Measurements from ENCODE around the gene MEG3.

DNA sequence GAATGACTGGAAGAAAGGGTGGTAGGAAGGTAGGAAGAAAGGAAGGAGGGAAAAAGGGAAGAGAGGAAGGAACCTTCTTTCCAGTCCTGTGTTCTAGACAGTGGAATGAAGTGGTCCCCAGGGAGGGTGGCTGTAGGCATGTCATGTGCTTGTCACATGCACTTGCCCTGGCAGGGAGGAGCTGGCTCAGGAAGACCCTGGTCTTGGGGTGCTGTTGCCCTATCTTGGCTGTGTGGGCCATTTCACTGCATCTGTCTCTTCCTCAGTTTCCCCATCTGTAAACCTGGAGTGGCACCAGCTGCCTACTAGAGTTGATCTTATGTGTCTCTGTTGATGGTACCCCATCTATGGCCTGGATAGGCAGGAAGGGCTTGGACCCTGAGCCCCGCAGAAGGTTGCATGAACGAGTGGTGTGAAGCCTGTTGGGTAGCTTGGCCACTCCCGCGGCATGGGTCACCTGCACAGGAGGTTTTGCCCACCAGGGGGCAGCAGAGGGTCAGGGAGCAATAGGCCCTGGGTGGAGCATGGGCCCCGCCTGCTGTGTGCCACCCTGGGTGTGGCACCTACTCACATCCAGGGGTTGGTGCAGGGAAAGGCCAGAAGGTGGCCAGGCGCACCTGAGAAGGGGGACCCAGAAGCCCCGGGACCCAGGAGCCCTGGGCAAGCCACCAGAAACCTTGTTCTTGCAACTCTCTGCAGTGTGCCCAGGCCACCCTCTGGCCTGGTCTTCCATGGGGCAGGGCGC lies 25.1 kb downstream of the MEG3 start:
- TF ChIP-seq, protein P1, sequence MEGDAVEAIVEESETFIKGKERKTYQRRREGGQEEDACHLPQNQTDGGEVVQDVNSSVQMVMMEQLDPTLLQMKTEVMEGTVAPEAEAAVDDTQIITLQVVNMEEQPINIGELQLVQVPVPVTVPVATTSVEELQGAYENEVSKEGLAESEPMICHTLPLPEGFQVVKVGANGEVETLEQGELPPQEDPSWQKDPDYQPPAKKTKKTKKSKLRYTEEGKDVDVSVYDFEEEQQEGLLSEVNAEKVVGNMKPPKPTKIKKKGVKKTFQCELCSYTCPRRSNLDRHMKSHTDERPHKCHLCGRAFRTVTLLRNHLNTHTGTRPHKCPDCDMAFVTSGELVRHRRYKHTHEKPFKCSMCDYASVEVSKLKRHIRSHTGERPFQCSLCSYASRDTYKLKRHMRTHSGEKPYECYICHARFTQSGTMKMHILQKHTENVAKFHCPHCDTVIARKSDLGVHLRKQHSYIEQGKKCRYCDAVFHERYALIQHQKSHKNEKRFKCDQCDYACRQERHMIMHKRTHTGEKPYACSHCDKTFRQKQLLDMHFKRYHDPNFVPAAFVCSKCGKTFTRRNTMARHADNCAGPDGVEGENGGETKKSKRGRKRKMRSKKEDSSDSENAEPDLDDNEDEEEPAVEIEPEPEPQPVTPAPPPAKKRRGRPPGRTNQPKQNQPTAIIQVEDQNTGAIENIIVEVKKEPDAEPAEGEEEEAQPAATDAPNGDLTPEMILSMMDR (IDR thresholded peaks at IDR 0.05): peak; percentile 51 to 87 (median 81)
- TF ChIP-seq POLR2A (IDR thresholded peaks at IDR 0.05): no peak

Data from esophagus squamous epithelium (tissue), 4 donors.